Measurements from ENCODE around the gene GPX3.

DNA sequence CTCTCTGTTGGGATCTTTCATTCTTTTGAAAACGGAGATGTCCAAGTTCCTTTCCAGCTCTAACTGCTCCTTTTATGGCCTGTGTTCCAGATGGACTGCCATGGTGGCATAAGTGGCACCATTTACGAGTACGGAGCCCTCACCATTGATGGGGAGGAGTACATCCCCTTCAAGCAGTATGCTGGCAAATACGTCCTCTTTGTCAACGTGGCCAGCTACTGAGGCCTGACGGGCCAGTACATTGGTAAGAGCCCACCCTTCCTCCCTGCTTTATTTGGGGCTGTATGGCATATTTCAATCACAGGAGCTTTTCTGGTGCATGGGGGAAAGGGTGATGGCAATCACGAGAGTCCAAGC is 4.8 kb downstream of the GPX3 start:
- TF ChIP-seq, protein P1, sequence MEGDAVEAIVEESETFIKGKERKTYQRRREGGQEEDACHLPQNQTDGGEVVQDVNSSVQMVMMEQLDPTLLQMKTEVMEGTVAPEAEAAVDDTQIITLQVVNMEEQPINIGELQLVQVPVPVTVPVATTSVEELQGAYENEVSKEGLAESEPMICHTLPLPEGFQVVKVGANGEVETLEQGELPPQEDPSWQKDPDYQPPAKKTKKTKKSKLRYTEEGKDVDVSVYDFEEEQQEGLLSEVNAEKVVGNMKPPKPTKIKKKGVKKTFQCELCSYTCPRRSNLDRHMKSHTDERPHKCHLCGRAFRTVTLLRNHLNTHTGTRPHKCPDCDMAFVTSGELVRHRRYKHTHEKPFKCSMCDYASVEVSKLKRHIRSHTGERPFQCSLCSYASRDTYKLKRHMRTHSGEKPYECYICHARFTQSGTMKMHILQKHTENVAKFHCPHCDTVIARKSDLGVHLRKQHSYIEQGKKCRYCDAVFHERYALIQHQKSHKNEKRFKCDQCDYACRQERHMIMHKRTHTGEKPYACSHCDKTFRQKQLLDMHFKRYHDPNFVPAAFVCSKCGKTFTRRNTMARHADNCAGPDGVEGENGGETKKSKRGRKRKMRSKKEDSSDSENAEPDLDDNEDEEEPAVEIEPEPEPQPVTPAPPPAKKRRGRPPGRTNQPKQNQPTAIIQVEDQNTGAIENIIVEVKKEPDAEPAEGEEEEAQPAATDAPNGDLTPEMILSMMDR (IDR thresholded peaks at IDR 0.05) = no peak
- TF ChIP-seq POLR2A (IDR thresholded peaks at IDR 0.05) (no peak), POLR2AphosphoS5 (IDR thresholded peaks at IDR 0.05) (peak in 1 of 2 donors; percentile 58), EP300 (IDR thresholded peaks at IDR 0.05) (no peak)

Data from upper lobe of left lung (tissue), 4 donors.